Thyroid gland (tissue), 4 donors: ENCODE measurements around the gene CSF2. TPM values are rescaled to one million over a fixed set of nuclear protein-coding genes. Genes with fewer than 3 reads are reported as not detected.

ENCODE experiments used
- DNase-seq, 2 donors: peaks; one replicate each; pipeline ENCODE4 v3.0.0-alpha.2; 2019
- H3K27ac ChIP-seq, 3 donors: fragments of 200-600 bp; sonication (generic); 1 replicate in 2 of 3; 2 replicates in 1 of 3; pipeline ENCODE4 v1.5.1; 2016 to 2019; ENCODE audit warnings: mild to moderate bottlenecking in 1 of 3, moderate library complexity in 1 of 3
- H3K27me3 ChIP-seq: fragments of 200-600 bp; sonication (generic); one replicate; pipeline ENCODE4 v1.5.1; 2019
- H3K36me3 ChIP-seq, 2 donors: fragments of 200-600 bp; sonication (generic); one replicate each; pipeline ENCODE4 v1.5.1; 2016 to 2019
- H3K4me1 ChIP-seq, 2 donors: fragments of 200-600 bp; sonication (generic); one replicate each; pipeline ENCODE4 v1.5.1; 2017 to 2019
- H3K4me3 ChIP-seq, 3 donors: fragments of 200-600 bp; sonication (generic); replicated peaks in 1 of 3; 1 replicate in 2 of 3; 2 replicates in 1 of 3; pipeline ENCODE4 v1.5.1; 2016; ENCODE audit warnings: mild to moderate bottlenecking in 1 of 3
- H3K9me3 ChIP-seq: fragments of 200-600 bp; sonication (generic); one replicate; pipeline ENCODE4 v1.5.1; 2017
- CTCF ChIP-seq, 6 experiments: fragments of 200-600 bp in 3 of 6; fragments of 450-650 bp in 3 of 6; sonication (generic) in 3 of 6; IDR thresholded peaks; one replicate each; pipeline ENCODE4 v1.5.1; 2016 to 2019; ENCODE audit warnings: antibody characterized with exemption in 6 of 6, mild to moderate bottlenecking in 2 of 6, inconsistent platforms in 1 of 6, moderate library complexity in 1 of 6
- POLR2A ChIP-seq, 2 donors: fragments of 450-650 bp; IDR thresholded peaks; one replicate each; pipeline ENCODE4 v1.6.1; 2017; ENCODE audit warnings: antibody characterized with exemption in 2 of 2, mild to moderate bottlenecking in 2 of 2, moderate library complexity in 1 of 2
- WGBS, 2 donors: methylation state at CpG; one replicate each; pipeline ENCODE4 v1.1.5; 2017; 5-methylcytosine and 5-hydroxymethylcytosine counted together
- intact Hi-C: fragments of 100-400 bp; cut with DNase I; formaldehyde crosslinking; loops from one replicate; pipeline ENCODE4 v1.15.1; 2023
- total RNA-seq, 4 donors: library from RNA; depleted of rRNA; stranded (reverse); fragments of >200 nt; gene quantifications; one replicate each; pipeline ENCODE4 v1.2.3, GENCODE V29; 2016

CSF2 gene
- total RNA-seq, 4 donors from 2014 or later: not detected

GRCh38 chr5:132057498-132058255 lies 15.9 kb upstream of the CSF2 start:
- TF ChIP-seq POLR2A (IDR thresholded peaks at IDR 0.05) (no peak), CTCF (IDR thresholded peaks at IDR 0.05) (no peak)
- H3K9me3 ChIP-seq: no peaks in the 10 kb centered on the region
- 87 to 91% methylated on average over 12 of the region's 12 CpGs for WGBS, 2 donors
- no peaks in the 10 kb centered on the region for H3K36me3 ChIP-seq
- no peak overlapping the region for H3K4me3 ChIP-seq
- H3K27me3 ChIP-seq: no peaks in the 10 kb centered on the region
- no peak overlapping the region for H3K27ac ChIP-seq
- H3K4me1 ChIP-seq: no peaks in the 10 kb centered on the region
- intact Hi-C loops: no loop called here
- DNase-seq: no peak

- Histone ChIP-seq H3K4me3 (no peak overlapping the region), H3K4me1 (no peaks in the 10 kb centered on the region), H3K27me3 (no peaks in the 10 kb centered on the region), H3K36me3 (no peaks in the 10 kb centered on the region), H3K27ac (no peak overlapping the region), H3K9me3 (no peaks in the 10 kb centered on the region)
- intact Hi-C loops: no loop called here
- WGBS, 2 donors: 84 to 88% methylated on average over 7 of the region's 7 CpGs
- no peak for DNase-seq
- TF ChIP-seq CTCF (IDR thresholded peaks at IDR 0.05): no peak
- no peak for TF ChIP-seq POLR2A (IDR thresholded peaks at IDR 0.05)
These were observed 14.9 kb upstream of the CSF2 start for GRCh38 chr5:132058646-132059042.

- H3K9me3 ChIP-seq: no peaks in the 10 kb centered on the region
- intact Hi-C loops: no loop called here
- 91% methylated on average over 9 of the region's 9 CpGs for WGBS, 2 donors
- H3K4me1 ChIP-seq: no peaks in the 10 kb centered on the region
- H3K4me3 ChIP-seq: no peak overlapping the region
- H3K27ac ChIP-seq: no peak overlapping the region
- DNase-seq: peak in 1 of 2 donors; percentile 0
- no peaks in the 10 kb centered on the region for H3K27me3 ChIP-seq
- TF ChIP-seq CTCF (IDR thresholded peaks at IDR 0.05) (no peak), POLR2A (IDR thresholded peaks at IDR 0.05) (no peak)
- no peaks in the 10 kb centered on the region for H3K36me3 ChIP-seq
These were observed 14.4 kb upstream of the CSF2 start for GRCh38 chr5:132059043-132059695.

- Histone ChIP-seq H3K9me3 (no peaks in the 10 kb centered on the region), H3K4me3 (no peak overlapping the region), H3K27me3 (no peaks in the 10 kb centered on the region), H3K4me1 (no peaks in the 10 kb centered on the region), H3K36me3 (no peaks in the 10 kb centered on the region), H3K27ac (no peak overlapping the region)
- TF ChIP-seq POLR2A (IDR thresholded peaks at IDR 0.05) (no peak), CTCF (IDR thresholded peaks at IDR 0.05) (no peak)
- peak in 1 of 2 donors; percentile 0 for DNase-seq
- 87 to 92% methylated on average over 5 to 13 of the region's 13 CpGs for WGBS, 2 donors
- intact Hi-C loops: no loop called here
These were observed 13.7 kb upstream of the CSF2 start for GRCh38 chr5:132059696-132060500.
